B cell (primary cell): ENCODE measurements around the gene TRIM27. TPM values are rescaled to one million over a fixed set of nuclear protein-coding genes. Genes with fewer than 3 reads are reported as not detected.

Source experiments
- ATAC-seq: fragments of 200-7000 bp; cut with Tn5 transposase; one replicate; pipeline ENCODE4 v1.10.0; 2021; ENCODE audit warnings: low read depth, mild to moderate bottlenecking, moderate number of reproducible peaks, moderate library complexity
- CTCF ChIA-PET: fragments of 350-600 bp; sonication (Branson Sonifier 250); formaldehyde crosslinking; loops from one replicate; lab custom pipeline; 2021; ENCODE audit warnings: antibody characterized with exemption, inconsistent platforms; lab: Charles Lee
- POLR2A ChIA-PET: fragments of 350-600 bp; sonication (Branson Sonifier 250); formaldehyde crosslinking; loops from one replicate; lab custom pipeline; 2021; ENCODE audit warnings: antibody characterized with exemption; lab: Charles Lee
- DNase-seq: peaks from one replicate; pipeline ENCODE4 v3.0.0; 2013
- H2AFZ ChIP-seq: 2 replicates; pipeline ENCODE4 v1.6.1; 2012; ENCODE audit warnings: mild to moderate bottlenecking, low read depth, low read length; ENCODE audit not compliant: insufficient read depth, poor library complexity, severe bottlenecking
- H3K27ac ChIP-seq, 2 donors: 1 replicate in 1 of 2; 2 replicates in 1 of 2; pipeline ENCODE4 v1.5.1; 2012 to 2013; ENCODE audit warnings: low read length in 2 of 2, mild to moderate bottlenecking in 2 of 2, moderate library complexity in 1 of 2
- H3K27me3 ChIP-seq, 4 experiments: fragments of 200-600 bp in 1 of 4; sonication (generic) in 1 of 4; replicated peaks in 1 of 4; 1 replicate in 2 of 4; 2 replicates in 2 of 4; pipeline versions ENCODE4 v1.6.1 to v1.7.0; 2013 to 2016; ENCODE audit warnings: low read length in 3 of 4, mild to moderate bottlenecking in 2 of 4, mixed read lengths in 1 of 4, moderate library complexity in 1 of 4; ENCODE audit not compliant: insufficient read depth in 4 of 4, control insufficient read depth in 3 of 4; ENCODE audit errors: control extremely low read depth in 1 of 4
- H3K36me3 ChIP-seq, 2 experiments: replicated peaks in 1 of 2; 1 replicate in 1 of 2; 2 replicates in 1 of 2; pipeline versions ENCODE4 v1.6.1 to v1.7.1; 2013; ENCODE audit warnings: low read length in 1 of 2; ENCODE audit not compliant: insufficient read depth in 2 of 2, control insufficient read depth in 1 of 2; ENCODE audit errors: control extremely low read depth in 1 of 2, extremely low read depth in 1 of 2
- H3K4me1 ChIP-seq, 2 donors: fragments of 200-600 bp in 1 of 2; sonication (generic) in 1 of 2; 1 replicate in 1 of 2; 2 replicates in 1 of 2; pipeline versions ENCODE4 v1.5.1 to v1.6.1; 2013 to 2017; ENCODE audit warnings: low read length in 2 of 2; ENCODE audit not compliant: control insufficient read depth in 2 of 2, insufficient read depth in 2 of 2
- H3K4me2 ChIP-seq: replicated peaks from 2 replicates; pipeline ENCODE3; 2012; ENCODE audit warnings: mild to moderate bottlenecking, low read depth, low read length; ENCODE audit not compliant: poor library complexity, severe bottlenecking
- H3K4me3 ChIP-seq, 5 experiments: fragments of 200-600 bp in 1 of 5; sonication (generic) in 1 of 5; 1 replicate in 3 of 5; 2 replicates in 2 of 5; pipeline versions ENCODE4 v1.5.1 to v1.7.0; 2011 to 2016; ENCODE audit warnings: low read length in 4 of 5, mild to moderate bottlenecking in 4 of 5, low read depth in 2 of 5, control low read depth in 1 of 5, moderate library complexity in 1 of 5; ENCODE audit not compliant: insufficient read depth in 1 of 5; ENCODE audit errors: control extremely low read depth in 1 of 5, extremely low read depth in 1 of 5
- H3K79me2 ChIP-seq: fragments of 200-600 bp; sonication (generic); one replicate; pipeline ENCODE4 v1.6.0; 2016; ENCODE audit warnings: low read length; ENCODE audit not compliant: control insufficient read depth, insufficient read depth
- H3K9ac ChIP-seq: fragments of 200-600 bp; sonication (generic); 2 replicates; pipeline ENCODE4 v1.6.1; 2017; ENCODE audit warnings: mild to moderate bottlenecking, low read length, moderate library complexity
- H3K9me3 ChIP-seq, 3 donors: one replicate each; pipeline versions ENCODE4 v1.6.1 to v1.7.1; 2013; ENCODE audit warnings: low read length in 2 of 3; ENCODE audit not compliant: control insufficient read depth in 2 of 3, insufficient read depth in 1 of 3; ENCODE audit errors: control extremely low read depth in 1 of 3
- H4K20me1 ChIP-seq: 2 replicates; pipeline ENCODE4 v1.6.0; 2012; ENCODE audit warnings: mild to moderate bottlenecking, low read length; ENCODE audit not compliant: insufficient read depth, control insufficient read depth, poor library complexity, severe bottlenecking
- H3K27ac Mint-ChIP-seq: one replicate; pipeline ENCODE4 v1.8.0; 2021; ENCODE audit warnings: mixed read lengths
- H3K27me3 Mint-ChIP-seq: one replicate; pipeline ENCODE4 v1.8.0; 2021; ENCODE audit warnings: mixed read lengths
- H3K4me1 Mint-ChIP-seq: one replicate; pipeline ENCODE4 v1.8.0; 2021; ENCODE audit warnings: mixed read lengths
- H3K4me3 Mint-ChIP-seq: one replicate; pipeline ENCODE4 v1.8.0; 2021; ENCODE audit warnings: mixed read lengths
- H3K9me3 Mint-ChIP-seq: one replicate; pipeline ENCODE4 v1.8.0; 2022; ENCODE audit warnings: mixed read lengths; ENCODE audit not compliant: insufficient read depth
- EZH2 ChIP-seq: IDR thresholded peaks from 2 replicates; pipeline ENCODE4 v1.6.1; 2012; ENCODE audit warnings: borderline replicate concordance, low read depth, mild to moderate bottlenecking, moderate library complexity, low read length; ENCODE audit not compliant: insufficient read depth, poor library complexity, severe bottlenecking
- WGBS: methylation state at CpG from one replicate; pipeline ENCODE4 v1.1.5; 2013; ENCODE audit warnings: missing lambda C conversion rate; ENCODE audit not compliant: insufficient coverage; 5-methylcytosine and 5-hydroxymethylcytosine counted together
- intact Hi-C: fragments of 100-400 bp; cut with micrococcal nuclease; formaldehyde crosslinking; loops from one replicate; pipeline ENCODE4 v1.10.0; 2022
- polyA plus RNA-seq: library from polyadenylated mRNA; depleted of rRNA; stranded (reverse); fragments of >200 nt; gene quantifications from 2 replicates; pipeline ENCODE4 v1.2.3, GENCODE V29; 2012
- total RNA-seq, 2 donors: library from RNA; stranded (reverse); fragments of 120-200 nt in 1 of 2; gene quantifications; 1 replicate in 1 of 2; 2 replicates in 1 of 2; pipeline versions ENCODE4 v1.2.3 to v1.2.4, GENCODE V29; 2013 to 2022
- TF ChIP-seq, protein P1 (sequence below): fragments of 200-600 bp; IDR thresholded peaks from one replicate; pipeline ENCODE4 v1.8.0; 2022; ENCODE audit warnings: antibody characterized with exemption, mild to moderate bottlenecking

TRIM27 gene
- total and polyA plus RNA-seq, 2 donors (not counting 1 experiment from before 2014, with no cell fraction given), result 48.3 to 70.0 TPM

DNA sequence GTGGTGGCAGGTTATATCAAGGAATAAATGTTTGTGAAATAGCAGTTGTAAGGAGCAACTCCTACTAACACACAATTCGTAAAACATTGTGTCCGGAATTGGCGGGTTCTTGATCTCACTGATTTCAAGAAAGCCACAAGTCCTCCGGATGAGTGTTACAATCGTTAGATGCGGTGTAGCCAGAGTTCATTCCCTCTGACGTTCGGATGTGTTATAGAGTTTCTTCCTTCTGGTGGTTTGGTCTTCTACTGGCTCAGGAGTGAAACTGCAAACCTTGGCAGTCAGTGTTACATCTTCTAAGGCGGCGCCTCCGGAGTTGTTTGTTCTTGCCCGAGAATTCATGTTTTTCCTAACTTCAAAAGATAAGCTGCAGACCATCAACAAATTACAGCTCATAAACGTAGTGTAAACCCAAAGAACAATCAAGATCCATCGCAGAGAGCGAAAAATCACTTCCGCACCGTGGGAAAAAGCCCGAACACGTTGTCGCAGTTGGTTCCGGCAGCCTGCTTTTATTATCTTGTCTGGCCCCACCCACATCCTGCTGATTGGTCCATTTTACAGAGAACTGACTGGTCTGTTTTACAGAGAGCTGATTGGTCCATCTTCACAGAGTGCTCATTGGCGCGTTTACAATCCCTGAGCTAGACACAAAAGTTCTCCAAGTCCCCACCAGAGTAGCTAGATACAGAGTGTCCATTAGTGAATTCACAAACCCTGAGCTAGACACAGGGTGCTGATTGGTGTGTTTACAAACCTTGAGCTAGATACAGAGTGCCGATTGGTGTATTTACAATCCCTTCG lies 58.2 kb downstream of the TRIM27 start:
- Histone ChIP-seq H3K9ac (peak overlapping the region; percentile 66), H3K27me3 (peaks cover 0 to 4% (median 0%) of the 10 kb centered on the region in 4 experiments), H3K27ac (peak overlapping the region in 1 of 2 donors; percentile 74), H3K9me3 (peaks cover 0 to 40% (median 21%) of the 10 kb centered on the region in 3 donors), H2AFZ (peak overlapping the region; percentile 90), H3K36me3 (no peaks in the 10 kb centered on the region), H3K4me3 (peak overlapping the region in 4 of 5 experiments; percentile 68 to 75 (median 70)), H3K4me1 (peaks cover 14 to 24% of the 10 kb centered on the region in 2 donors), H3K79me2 (no peaks in the 10 kb centered on the region), H3K4me2 (no peak overlapping the region), H4K20me1 (no peaks in the 10 kb centered on the region)
- 96% methylated on average over 21 of the region's 25 CpGs for WGBS
- intact Hi-C loops, result loop anchor here (1.0 to 2.0 kb wide), 5 partner anchors 16 to 75 kb away; no protein-coding TSS in a partner anchor
- POLR2A ChIA-PET, result interaction anchor here (1.1 to 2.2 kb wide), 4 partner anchors 19 to 972 kb away, joined by 4 to 9 read pairs (median 6); partner anchors contain the start of gene TRIM27
- H3K9me3 Mint-ChIP-seq, result peaks cover 12% of the 10 kb centered on the region
- peak; percentile 73 for DNase-seq
- H3K4me1 Mint-ChIP-seq, result peaks cover 28% of the 10 kb centered on the region
- H3K27me3 Mint-ChIP-seq, result peaks cover 6% of the 10 kb centered on the region
- H3K27ac Mint-ChIP-seq, result peak overlapping the region; percentile 96
- CTCF ChIA-PET, result interaction anchor here (0.7 to 2.4 kb wide), 8 partner anchors 9 to 1000 kb away, joined by 3 to 13 read pairs (median 4); no protein-coding TSS in a partner anchor
- ATAC-seq, result no peak
- TF ChIP-seq, protein P1, sequence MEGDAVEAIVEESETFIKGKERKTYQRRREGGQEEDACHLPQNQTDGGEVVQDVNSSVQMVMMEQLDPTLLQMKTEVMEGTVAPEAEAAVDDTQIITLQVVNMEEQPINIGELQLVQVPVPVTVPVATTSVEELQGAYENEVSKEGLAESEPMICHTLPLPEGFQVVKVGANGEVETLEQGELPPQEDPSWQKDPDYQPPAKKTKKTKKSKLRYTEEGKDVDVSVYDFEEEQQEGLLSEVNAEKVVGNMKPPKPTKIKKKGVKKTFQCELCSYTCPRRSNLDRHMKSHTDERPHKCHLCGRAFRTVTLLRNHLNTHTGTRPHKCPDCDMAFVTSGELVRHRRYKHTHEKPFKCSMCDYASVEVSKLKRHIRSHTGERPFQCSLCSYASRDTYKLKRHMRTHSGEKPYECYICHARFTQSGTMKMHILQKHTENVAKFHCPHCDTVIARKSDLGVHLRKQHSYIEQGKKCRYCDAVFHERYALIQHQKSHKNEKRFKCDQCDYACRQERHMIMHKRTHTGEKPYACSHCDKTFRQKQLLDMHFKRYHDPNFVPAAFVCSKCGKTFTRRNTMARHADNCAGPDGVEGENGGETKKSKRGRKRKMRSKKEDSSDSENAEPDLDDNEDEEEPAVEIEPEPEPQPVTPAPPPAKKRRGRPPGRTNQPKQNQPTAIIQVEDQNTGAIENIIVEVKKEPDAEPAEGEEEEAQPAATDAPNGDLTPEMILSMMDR, result no peak
- no peak for TF ChIP-seq EZH2
- peak overlapping the region; percentile 83 for H3K4me3 Mint-ChIP-seq
